ENCODE results near the gene ROS1. TPM values are rescaled to one million over a fixed set of nuclear protein-coding genes. Genes with fewer than 3 reads are reported as not detected.

The ROS1 gene
- total and polyA plus RNA-seq, 10 of the 15 experiments (the other 5 are each of a cell fraction or from before 2014, with no cell fraction given) = under 0.01 to 0.07 (median 0.03) TPM; not detected in 5

DNA sequence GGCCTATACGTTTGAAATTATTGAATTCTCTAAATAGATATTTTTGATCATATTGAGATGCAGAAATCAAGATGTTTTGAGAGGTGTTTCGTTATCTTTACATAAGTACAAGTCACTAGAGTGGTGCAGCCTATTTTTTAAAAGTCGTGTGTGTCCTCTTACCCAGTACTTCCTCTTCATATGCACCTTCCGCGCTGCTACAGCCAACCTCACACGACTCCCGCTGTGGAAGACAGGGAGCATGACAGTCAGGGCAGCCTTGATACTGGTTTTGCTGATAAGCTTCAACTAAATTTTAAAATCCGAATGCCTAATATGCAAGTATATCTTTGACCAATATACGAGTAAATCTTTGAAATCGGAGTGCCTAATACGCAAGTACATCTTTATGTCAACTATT, 16.3 kb downstream of the ROS1 start:
- intact Hi-C loops (cut with micrococcal nuclease; ENCODE audit: unreplicated experiment) (no loop called here), in situ Hi-C loops (cut with MboI) (no loop called here)
- TF ChIP-seq, protein P1, sequence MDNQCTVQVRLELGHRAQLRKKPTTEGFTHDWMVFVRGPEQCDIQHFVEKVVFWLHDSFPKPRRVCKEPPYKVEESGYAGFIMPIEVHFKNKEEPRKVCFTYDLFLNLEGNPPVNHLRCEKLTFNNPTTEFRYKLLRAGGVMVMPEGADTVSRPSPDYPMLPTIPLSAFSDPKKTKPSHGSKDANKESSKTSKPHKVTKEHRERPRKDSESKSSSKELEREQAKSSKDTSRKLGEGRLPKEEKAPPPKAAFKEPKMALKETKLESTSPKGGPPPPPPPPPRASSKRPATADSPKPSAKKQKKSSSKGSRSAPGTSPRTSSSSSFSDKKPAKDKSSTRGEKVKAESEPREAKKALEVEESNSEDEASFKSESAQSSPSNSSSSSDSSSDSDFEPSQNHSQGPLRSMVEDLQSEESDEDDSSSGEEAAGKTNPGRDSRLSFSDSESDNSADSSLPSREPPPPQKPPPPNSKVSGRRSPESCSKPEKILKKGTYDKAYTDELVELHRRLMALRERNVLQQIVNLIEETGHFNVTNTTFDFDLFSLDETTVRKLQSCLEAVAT (IDR thresholded peaks at IDR 0.05) = no peak
- TF ChIP-seq STAT3 (IDR thresholded peaks at IDR 0.05; ENCODE audit: low read depth, low read length) (no peak), ZNF274 (IDR thresholded peaks at IDR 0.05; ENCODE audit: insufficient read depth, insufficient read length) (no peak), SIN3A (IDR thresholded peaks at IDR 0.05; ENCODE audit: low read depth, low read length) (no peak), NR2C2 (IDR thresholded peaks at IDR 0.05; ENCODE audit: borderline replicate concordance, control insufficient read depth, insufficient read length, low read depth) (no peak), NR2F1 (conservative IDR thresholded peaks at IDR 0.05) (no peak), ZZZ3 (IDR thresholded peaks at IDR 0.05; ENCODE audit: control insufficient read depth, insufficient read length, low read depth) (no peak), BHLHE40 (IDR thresholded peaks at IDR 0.05; ENCODE audit: borderline replicate concordance in 1 of 2, low read depth in 2 of 2, low read length in 1 of 2) (no peak), JUND (IDR thresholded peaks at IDR 0.05; ENCODE audit: low read depth, low read length) (no peak), NBN (IDR thresholded peaks at IDR 0.05) (no peak), YBX1 (IDR thresholded peaks at IDR 0.05) (no peak), CTCF (IDR thresholded peaks at IDR 0.05 in 2 of 3, conservative IDR thresholded peaks at IDR 0.05 in 1 of 3; ENCODE audit: control insufficient read depth in 2 of 3, extremely low read depth in 1 of 3, insufficient read depth in 1 of 3, low read depth in 3 of 3, low read length in 3 of 3) (no peak), SREBF2 (IDR thresholded peaks at IDR 0.05; ENCODE audit: low read length) (no peak)
- ATAC-seq (no peak), FAIRE-seq (no peak), DNase-seq (ENCODE audit: low read depth, low spot score) (no peak)
- H3K36me3 ChIP-seq (ENCODE audit: control insufficient read depth in 2 of 2, insufficient read depth in 2 of 2, low read length in 1 of 2) = no peaks in the 10 kb centered on the region
- POLR2A ChIA-PET = no interaction called here
- CTCF ChIA-PET = no interaction called here
- H4K20me1 ChIP-seq (ENCODE audit: control insufficient read depth, insufficient read depth) = no peaks in the 10 kb centered on the region
- RAD21 ChIA-PET (ENCODE audit: unreplicated experiment) = no interaction called here
- SMC1A ChIA-PET (ENCODE audit: uncharacterized antibody, unreplicated experiment) = no interaction called here
- no peak overlapping the region for H2AFZ ChIP-seq (ENCODE audit: control insufficient read depth, low read depth, low read length)
- H3K4me1 ChIP-seq (ENCODE audit: control insufficient read depth, insufficient read depth, low read length) = no peaks in the 10 kb centered on the region
- no peak overlapping the region for H3K9ac ChIP-seq (ENCODE audit: control insufficient read depth, insufficient read depth, low read length)
- no peak overlapping the region for H3K4me3 ChIP-seq
- H3K9me3 ChIP-seq (replicated peaks; ENCODE audit: control insufficient read depth, insufficient read depth, low read length) = no peaks in the 10 kb centered on the region
- BruUV-seq (replicated peaks) = no TSS peak
- H3K27me3 ChIP-seq (replicated peaks in 1 of 2; ENCODE audit: control insufficient read depth in 2 of 2, insufficient read depth in 2 of 2, low read length in 1 of 2) = 0 out of 4 replicates have a peak, but pooled peaks cover 0 to 2% of the 10 kb centered on the region in 2 experiments
- no peak overlapping the region for H3K4me2 ChIP-seq (ENCODE audit: control insufficient read depth, insufficient read depth)
- H3K27ac ChIP-seq (ENCODE audit: control insufficient read depth, insufficient read depth) = no peak overlapping the region
- no peaks in the 10 kb centered on the region for H3K79me2 ChIP-seq (ENCODE audit: control insufficient read depth, insufficient read depth, low read length)
- WGBS (ENCODE audit: insufficient coverage, insufficient replicate concordance, low lambda C conversion rate, missing lambda C conversion rate) = 50% methylated on average over 11 of the region's 11 CpGs

All from GM12878 (cell line).